Glutamatergic neuron (in vitro differentiated cells): ENCODE data around the gene CDC7. TPM values are rescaled to one million over a fixed set of nuclear protein-coding genes. Genes with fewer than 3 reads are reported as not detected.

Experiments
- DNase-seq: peaks from one replicate; pipeline ENCODE4 v3.0.0; 2022
- H3K27ac Mint-ChIP-seq: one replicate; pipeline ENCODE4 v1.8.0; 2020; ENCODE audit warnings: mild to moderate bottlenecking, mixed read lengths, inconsistent platforms; ENCODE audit not compliant: unreplicated experiment
- H3K27me3 Mint-ChIP-seq: one replicate; pipeline ENCODE4 v1.8.0; 2020; ENCODE audit warnings: mild to moderate bottlenecking, moderate library complexity, mixed read lengths, inconsistent platforms; ENCODE audit not compliant: unreplicated experiment
- H3K36me3 Mint-ChIP-seq: one replicate; pipeline ENCODE4 v1.8.0; 2020; ENCODE audit warnings: mild to moderate bottlenecking, mixed read lengths, inconsistent platforms; ENCODE audit not compliant: unreplicated experiment
- H3K4me1 Mint-ChIP-seq: one replicate; pipeline ENCODE4 v1.8.0; 2020; ENCODE audit warnings: mild to moderate bottlenecking, low read depth, mixed read lengths, inconsistent platforms; ENCODE audit not compliant: unreplicated experiment
- H3K4me3 Mint-ChIP-seq: one replicate; pipeline ENCODE4 v1.8.0; 2020; ENCODE audit warnings: mild to moderate bottlenecking, mixed read lengths, inconsistent platforms; ENCODE audit not compliant: unreplicated experiment
- H3K9me3 Mint-ChIP-seq: one replicate; pipeline ENCODE4 v1.8.0; 2020; ENCODE audit warnings: mild to moderate bottlenecking, moderate library complexity, mixed read lengths, inconsistent platforms; ENCODE audit not compliant: unreplicated experiment
- total RNA-seq: library from RNA; stranded (reverse); fragmentation: NEBNext Ultra II Directional; extraction: Animal tissue kit (Norgen Biotek cat#: 25700); gene quantifications from one replicate; pipeline ENCODE4 v1.2.1, GENCODE V29; 2021; ENCODE audit not compliant: unreplicated experiment
- TF ChIP-seq, protein P1 (sequence below): fragments of 200-600 bp; sonication (generic); IDR thresholded peaks from one replicate; pipeline ENCODE4 v1.5.0; 2021; ENCODE audit not compliant: partially characterized antibody, unreplicated experiment

The CDC7 gene
- total RNA-seq, 1 donor from 2014 or later: 9.9 TPM

DNA sequence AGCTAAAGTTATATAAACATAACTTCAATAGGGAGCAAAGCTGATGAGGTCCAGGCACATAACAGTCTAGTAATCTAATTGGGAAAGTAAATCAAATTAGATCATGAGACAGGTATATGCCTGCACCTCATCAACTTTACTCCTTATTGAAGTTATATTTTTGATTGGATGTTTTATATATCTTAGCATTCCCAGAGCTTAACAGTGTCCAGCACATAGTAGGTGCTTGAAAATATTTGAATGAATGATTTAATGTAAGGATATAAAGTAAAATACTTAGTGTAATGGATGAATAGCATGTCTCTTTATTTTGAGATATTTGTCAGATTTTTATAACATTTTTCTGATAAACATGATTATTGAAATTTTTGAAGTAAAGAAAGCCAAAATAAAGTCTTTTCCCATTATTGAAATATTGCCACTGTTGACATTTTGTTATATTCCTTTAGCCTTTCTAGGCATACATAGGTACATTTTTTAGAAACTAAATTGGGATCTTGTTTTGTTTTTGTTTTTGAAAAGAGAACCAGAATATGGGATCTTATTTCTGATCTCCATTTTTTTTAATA lies 2.8 kb downstream of the CDC7 start:
- peaks cover 5% of the 10 kb centered on the region for H3K4me1 Mint-ChIP-seq
- H3K4me3 Mint-ChIP-seq: no peak overlapping the region
- H3K9me3 Mint-ChIP-seq: no peaks in the 10 kb centered on the region
- TF ChIP-seq, protein P1, sequence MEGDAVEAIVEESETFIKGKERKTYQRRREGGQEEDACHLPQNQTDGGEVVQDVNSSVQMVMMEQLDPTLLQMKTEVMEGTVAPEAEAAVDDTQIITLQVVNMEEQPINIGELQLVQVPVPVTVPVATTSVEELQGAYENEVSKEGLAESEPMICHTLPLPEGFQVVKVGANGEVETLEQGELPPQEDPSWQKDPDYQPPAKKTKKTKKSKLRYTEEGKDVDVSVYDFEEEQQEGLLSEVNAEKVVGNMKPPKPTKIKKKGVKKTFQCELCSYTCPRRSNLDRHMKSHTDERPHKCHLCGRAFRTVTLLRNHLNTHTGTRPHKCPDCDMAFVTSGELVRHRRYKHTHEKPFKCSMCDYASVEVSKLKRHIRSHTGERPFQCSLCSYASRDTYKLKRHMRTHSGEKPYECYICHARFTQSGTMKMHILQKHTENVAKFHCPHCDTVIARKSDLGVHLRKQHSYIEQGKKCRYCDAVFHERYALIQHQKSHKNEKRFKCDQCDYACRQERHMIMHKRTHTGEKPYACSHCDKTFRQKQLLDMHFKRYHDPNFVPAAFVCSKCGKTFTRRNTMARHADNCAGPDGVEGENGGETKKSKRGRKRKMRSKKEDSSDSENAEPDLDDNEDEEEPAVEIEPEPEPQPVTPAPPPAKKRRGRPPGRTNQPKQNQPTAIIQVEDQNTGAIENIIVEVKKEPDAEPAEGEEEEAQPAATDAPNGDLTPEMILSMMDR: no peak
- no peaks in the 10 kb centered on the region for H3K27me3 Mint-ChIP-seq
- no peak overlapping the region for H3K27ac Mint-ChIP-seq
- DNase-seq: no peak
- no peaks in the 10 kb centered on the region for H3K36me3 Mint-ChIP-seq

DNA sequence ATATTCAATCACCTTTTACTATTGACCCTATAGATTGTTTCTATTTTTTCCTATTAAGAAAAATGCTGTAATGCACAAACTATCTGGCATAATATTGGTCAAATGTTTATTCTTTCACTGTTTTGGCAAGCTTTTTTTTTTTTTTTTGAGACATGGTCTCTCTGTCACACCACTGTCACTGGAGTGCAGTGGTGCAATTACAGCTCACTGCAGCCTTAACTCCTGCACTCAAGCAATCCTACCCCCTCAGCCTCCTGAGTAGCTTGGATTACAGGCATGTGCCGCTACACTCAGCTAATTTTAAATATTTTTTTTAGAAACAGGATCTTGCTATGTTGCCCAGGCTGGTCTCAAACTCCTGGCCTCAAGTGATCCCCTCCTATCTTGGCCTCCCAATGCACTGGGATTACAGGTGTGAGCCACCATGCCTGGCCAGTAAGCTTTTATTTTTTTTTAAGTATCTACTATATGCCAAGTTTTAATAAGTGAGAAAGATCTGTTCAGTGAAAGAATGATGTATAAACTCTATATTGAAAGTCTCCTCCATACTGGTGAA lies 3.4 kb downstream of the CDC7 start:
- Mint-ChIP-seq H3K36me3 (no peaks in the 10 kb centered on the region), H3K27ac (no peak overlapping the region), H3K4me3 (no peak overlapping the region), H3K4me1 (peaks cover 9% of the 10 kb centered on the region), H3K9me3 (no peaks in the 10 kb centered on the region), H3K27me3 (no peaks in the 10 kb centered on the region)
- no peak for DNase-seq
- TF ChIP-seq, protein P1: no peak

DNA sequence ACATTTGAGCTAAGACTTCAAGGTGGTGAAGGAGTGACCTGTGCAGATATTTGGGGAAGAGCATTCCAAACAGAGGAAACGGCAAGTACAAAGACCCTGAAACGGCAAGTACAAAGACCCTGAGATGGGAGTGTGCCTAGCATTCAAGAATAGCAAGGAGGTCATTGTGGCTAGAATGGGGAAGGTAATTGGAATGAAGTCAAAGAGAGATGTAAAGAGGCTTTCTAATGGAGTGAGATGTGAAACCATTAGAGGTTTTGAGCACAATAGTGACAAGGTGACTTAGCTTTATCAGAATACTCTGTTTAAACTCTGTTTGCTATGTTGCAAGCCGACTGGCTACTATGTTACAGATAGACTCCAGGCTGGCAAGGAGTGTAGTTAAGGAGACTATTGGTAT lies 4.4 kb downstream of the CDC7 start:
- H3K9me3 Mint-ChIP-seq: no peaks in the 10 kb centered on the region
- no peak overlapping the region for H3K4me3 Mint-ChIP-seq
- no peak for DNase-seq
- no peak overlapping the region for H3K27ac Mint-ChIP-seq
- TF ChIP-seq, protein P1: no peak
- no peaks in the 10 kb centered on the region for H3K27me3 Mint-ChIP-seq
- no peaks in the 10 kb centered on the region for H3K36me3 Mint-ChIP-seq
- H3K4me1 Mint-ChIP-seq: peaks cover 9% of the 10 kb centered on the region

DNA sequence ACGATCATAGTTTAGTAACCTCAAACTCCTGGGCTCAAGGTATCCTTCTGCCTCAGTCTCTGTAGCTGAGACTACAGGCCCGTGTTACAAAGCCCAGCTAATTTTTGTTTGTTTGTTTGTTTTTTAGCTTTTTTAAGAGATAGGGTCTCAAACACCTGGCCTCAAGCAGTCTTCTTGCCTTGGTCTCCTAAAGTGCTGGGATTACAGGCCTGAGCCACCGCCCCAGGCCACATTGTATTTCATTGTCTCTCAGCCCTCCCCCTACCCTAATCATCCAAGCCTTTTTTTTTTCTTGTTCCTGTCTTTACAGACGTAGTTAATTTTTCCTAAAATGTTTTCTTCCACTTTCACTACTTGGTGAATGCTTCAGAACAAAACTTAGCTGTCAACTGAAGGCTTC lies 5.4 kb downstream of the CDC7 start:
- no peak for DNase-seq
- H3K36me3 Mint-ChIP-seq: no peaks in the 10 kb centered on the region
- H3K27me3 Mint-ChIP-seq: no peaks in the 10 kb centered on the region
- H3K4me1 Mint-ChIP-seq: peaks cover 9% of the 10 kb centered on the region
- no peak overlapping the region for H3K4me3 Mint-ChIP-seq
- no peaks in the 10 kb centered on the region for H3K9me3 Mint-ChIP-seq
- no peak overlapping the region for H3K27ac Mint-ChIP-seq
- TF ChIP-seq, protein P1: no peak

DNA sequence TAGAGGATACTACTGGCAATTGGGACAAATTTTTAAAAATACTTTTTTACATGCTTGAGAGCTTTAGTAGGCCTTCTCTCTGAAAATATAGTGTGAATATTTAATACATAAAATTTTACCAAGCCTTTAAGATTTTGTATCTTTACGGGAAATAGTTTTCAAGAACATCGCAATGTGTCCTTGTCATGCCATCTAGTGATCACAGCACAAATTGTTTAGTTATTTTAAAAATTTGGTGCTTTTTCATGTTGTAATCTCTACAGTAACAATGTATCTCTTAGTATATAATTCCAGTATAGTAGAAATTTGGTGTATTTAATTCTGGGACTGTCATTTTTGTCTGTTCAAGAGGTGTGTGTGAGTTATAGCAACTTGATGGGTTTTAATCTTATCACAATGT lies 6.7 kb downstream of the CDC7 start:
- Mint-ChIP-seq H3K27ac (no peak overlapping the region), H3K9me3 (no peaks in the 10 kb centered on the region), H3K36me3 (no peaks in the 10 kb centered on the region), H3K27me3 (no peaks in the 10 kb centered on the region), H3K4me3 (no peak overlapping the region), H3K4me1 (peaks cover 9% of the 10 kb centered on the region)
- DNase-seq: no peak
- TF ChIP-seq, protein P1: no peak
